ENCODE data around the gene GMIP.

GMIP gene

DNA sequence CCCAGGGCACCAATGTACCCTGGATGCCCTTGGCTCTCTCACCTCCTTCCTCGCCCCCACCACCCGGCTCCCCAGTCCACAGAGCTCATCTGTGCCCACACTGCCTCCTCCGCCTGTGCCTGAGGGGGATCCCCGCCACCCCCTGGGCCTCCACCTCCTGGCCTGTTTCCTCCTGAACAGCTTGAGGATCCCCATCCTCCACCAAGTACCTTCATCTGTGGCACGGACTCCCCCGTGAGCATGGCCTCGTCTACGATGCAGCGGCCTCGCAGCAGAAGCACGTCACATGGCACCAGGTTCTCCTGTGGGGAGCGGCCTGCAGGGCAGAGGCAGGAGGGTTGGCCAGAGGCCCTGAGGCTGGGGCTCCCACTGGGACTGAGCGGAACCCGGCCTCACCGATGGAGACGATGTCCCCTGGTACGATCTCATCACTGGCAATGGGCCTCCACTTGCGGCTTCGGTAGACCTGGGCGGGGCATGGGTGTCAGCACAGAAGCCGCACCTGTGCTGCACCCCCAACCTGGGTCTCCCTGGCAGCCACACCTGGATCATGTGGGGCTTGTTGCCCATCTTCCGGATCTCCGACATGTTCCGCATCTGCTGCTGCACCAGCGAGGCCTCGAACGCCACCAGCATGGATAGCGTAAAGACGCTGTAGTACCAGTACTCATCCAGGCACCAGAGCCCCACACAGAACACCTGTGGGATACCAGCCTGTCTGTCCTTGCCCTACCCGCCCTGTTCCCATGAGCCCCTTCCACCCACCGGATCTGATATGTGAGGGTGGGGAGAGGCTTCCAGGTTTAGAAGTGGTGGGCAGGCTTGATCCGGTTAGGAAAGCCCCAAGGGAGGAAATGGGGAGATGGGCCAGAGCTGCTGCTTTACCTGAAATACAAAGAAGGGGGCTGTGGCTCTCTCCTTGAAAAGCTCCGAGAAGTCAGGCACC, 13.3 kb upstream of the GMIP start:
- no peak overlapping the region for H3K4ac ChIP-seq (ENCODE audit: low read length)
- H2BK5ac ChIP-seq (ENCODE audit: low read length), result no peak overlapping the region
- DNase-seq (ENCODE audit: low spot score), result no peak
- H3K4me1 ChIP-seq (ENCODE audit: control insufficient read depth in 2 of 2, insufficient read depth in 1 of 2, low read depth in 1 of 2, low read length in 2 of 2), result peaks cover 0 to 2% of the 10 kb centered on the region in 2 donors
- no peak overlapping the region for H2BK12ac ChIP-seq (ENCODE audit: low read length)
- H3K9ac ChIP-seq (ENCODE audit: low read depth, low read length, poor library complexity), result peak overlapping the region; percentile 9
- H3K23ac ChIP-seq (ENCODE audit: low read depth, low read length, poor library complexity), result no peak overlapping the region
- WGBS, 2 donors (ENCODE audit: extremely low coverage in 2 of 2, insufficient read length in 2 of 2, insufficient replicate concordance in 1 of 2), result no CpG with 5 or more reads among the region's 33 CpGs
- no peak overlapping the region for H4K8ac ChIP-seq (ENCODE audit: low read depth, low read length)
- H2BK120ac ChIP-seq (ENCODE audit: low read depth, low read length), result no peak overlapping the region
- H3K27ac ChIP-seq (replicated peaks; ENCODE audit: low read length), result no peak overlapping the region
- no peak overlapping the region for H3K4me2 ChIP-seq (ENCODE audit: insufficient read depth, low read length, poor library complexity, severe bottlenecking)
- H3K4me3 ChIP-seq (ENCODE audit: low read length in 2 of 2), result no peak overlapping the region
- H2AK5ac ChIP-seq (ENCODE audit: low read depth, low read length), result no peak overlapping the region
- H3K36me3 ChIP-seq (replicated peaks in 1 of 2; ENCODE audit: control insufficient read depth in 2 of 2, insufficient read depth in 2 of 2, low read length in 2 of 2), result peaks cover 72 to 91% of the 10 kb centered on the region in 2 donors
- peaks cover 12% of the 10 kb centered on the region for H3K79me1 ChIP-seq (ENCODE audit: low read depth, low read length)
- H3K9me3 ChIP-seq (replicated peaks in 1 of 2; ENCODE audit: control insufficient read depth in 2 of 2, insufficient read depth in 1 of 2, low read depth in 1 of 2, low read length in 2 of 2), result no peaks in the 10 kb centered on the region
- H3K18ac ChIP-seq (ENCODE audit: low read length), result no peak overlapping the region
- H2BK15ac ChIP-seq (ENCODE audit: low read length), result no peak overlapping the region
- no peak overlapping the region for H3K14ac ChIP-seq (ENCODE audit: low read length)
- no peak overlapping the region for H4K91ac ChIP-seq (ENCODE audit: low read depth, low read length, poor library complexity)
- no peaks in the 10 kb centered on the region for H3K27me3 ChIP-seq (ENCODE audit: control insufficient read depth in 3 of 3, insufficient read depth in 3 of 3, low read depth in 1 of 3, low read length in 3 of 3)
- H2AFZ ChIP-seq (ENCODE audit: low read length), result no peak overlapping the region

DNA sequence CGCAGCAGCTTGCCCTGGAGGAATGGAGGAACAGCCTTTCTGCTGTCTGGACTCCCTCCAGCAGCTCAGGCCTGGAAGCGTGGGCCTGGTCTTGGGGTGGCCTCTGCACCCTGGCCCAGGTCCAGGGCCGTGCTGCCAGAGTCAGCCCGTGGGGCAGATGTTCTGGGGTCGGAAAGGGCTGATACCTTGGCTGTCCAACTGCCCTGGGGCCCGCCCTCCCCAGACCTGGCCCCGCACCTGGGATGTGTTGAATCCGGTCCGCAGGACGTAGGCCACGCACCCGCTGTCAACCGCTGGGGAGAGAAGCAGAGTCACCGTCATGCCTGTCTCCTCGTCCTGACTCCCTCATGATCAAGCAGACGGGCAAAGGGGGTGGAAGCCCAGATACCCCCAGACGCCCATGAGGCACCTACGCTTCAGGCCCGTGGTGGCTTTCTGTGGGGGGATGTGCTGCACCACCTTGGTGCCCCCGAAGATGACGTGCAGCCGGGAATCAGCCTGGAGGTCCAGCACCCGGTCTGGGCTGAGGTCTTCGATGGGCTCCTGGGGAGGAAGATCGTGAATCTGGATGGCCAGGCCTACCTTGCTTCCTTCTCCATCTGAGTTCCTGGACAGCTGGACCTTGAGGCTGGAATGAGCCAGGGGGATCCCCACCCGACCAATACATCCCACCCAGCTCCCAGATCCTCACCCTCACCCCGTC, 12.3 kb upstream of the GMIP start:
- H3K36me3 ChIP-seq (replicated peaks in 1 of 2; ENCODE audit: control insufficient read depth in 2 of 2, insufficient read depth in 2 of 2, low read length in 2 of 2), result peaks cover 77 to 93% of the 10 kb centered on the region in 2 donors

DNA sequence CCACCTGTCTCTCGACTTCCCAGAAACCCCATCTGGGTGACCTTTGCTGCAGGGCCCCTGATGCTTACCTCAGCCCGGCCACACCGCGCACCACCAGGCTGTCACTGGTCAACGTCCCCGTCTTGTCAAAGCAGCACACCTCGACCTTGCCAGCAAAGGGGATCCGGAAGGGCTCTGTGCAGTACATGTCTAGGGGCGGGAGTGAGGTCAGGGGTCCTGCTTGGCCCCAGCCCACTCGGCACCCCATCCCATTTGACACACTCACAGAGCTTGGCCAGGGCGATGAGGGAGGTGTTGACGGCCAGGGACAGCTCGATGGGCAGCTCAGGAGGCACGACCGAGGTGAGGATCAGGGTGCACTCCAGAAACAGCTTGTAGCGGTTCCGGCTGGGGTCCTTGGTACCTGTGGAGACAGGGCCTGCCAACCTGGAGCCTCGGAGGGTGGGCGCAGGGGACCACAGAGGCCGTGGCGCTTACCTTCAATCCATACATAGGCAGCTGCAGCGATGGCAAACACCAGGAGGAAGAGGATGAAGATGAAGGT, 11.7 kb upstream of the GMIP start:
- Histone ChIP-seq H3K27ac (replicated peaks; ENCODE audit: low read length) (no peak overlapping the region), H3K4ac (ENCODE audit: low read length) (no peak overlapping the region), H3K9ac (ENCODE audit: low read depth, low read length, poor library complexity) (no peak overlapping the region), H3K4me2 (ENCODE audit: insufficient read depth, low read length, poor library complexity, severe bottlenecking) (no peak overlapping the region), H4K91ac (ENCODE audit: low read depth, low read length, poor library complexity) (no peak overlapping the region), H3K27me3 (ENCODE audit: control insufficient read depth in 3 of 3, insufficient read depth in 3 of 3, low read depth in 1 of 3, low read length in 3 of 3) (no peaks in the 10 kb centered on the region), H2BK12ac (ENCODE audit: low read length) (no peak overlapping the region), H3K23ac (ENCODE audit: low read depth, low read length, poor library complexity) (no peak overlapping the region), H3K4me1 (ENCODE audit: control insufficient read depth in 2 of 2, insufficient read depth in 1 of 2, low read depth in 1 of 2, low read length in 2 of 2) (no peaks in the 10 kb centered on the region), H3K18ac (ENCODE audit: low read length) (no peak overlapping the region), H2AFZ (ENCODE audit: low read length) (no peak overlapping the region), H3K9me3 (replicated peaks in 1 of 2; ENCODE audit: control insufficient read depth in 2 of 2, insufficient read depth in 1 of 2, low read depth in 1 of 2, low read length in 2 of 2) (no peaks in the 10 kb centered on the region), H2BK120ac (ENCODE audit: low read depth, low read length) (no peak overlapping the region), H2BK5ac (ENCODE audit: low read length) (peak overlapping the region; percentile 66), H2AK5ac (ENCODE audit: low read depth, low read length) (no peak overlapping the region), H3K36me3 (replicated peaks in 1 of 2; ENCODE audit: control insufficient read depth in 2 of 2, insufficient read depth in 2 of 2, low read length in 2 of 2) (peaks cover 81 to 99% of the 10 kb centered on the region in 2 donors), H2BK15ac (ENCODE audit: low read length) (no peak overlapping the region), H3K14ac (ENCODE audit: low read length) (no peak overlapping the region), H4K8ac (ENCODE audit: low read depth, low read length) (no peak overlapping the region), H3K4me3 (ENCODE audit: low read length in 2 of 2) (peak overlapping the region in 1 of 2 donors; percentile 36), H3K79me1 (ENCODE audit: low read depth, low read length) (peaks cover 15% of the 10 kb centered on the region)
- no peak for DNase-seq (ENCODE audit: low spot score)
- no CpG with 5 or more reads among the region's 22 CpGs for WGBS, 2 donors (ENCODE audit: extremely low coverage in 2 of 2, insufficient read length in 2 of 2, insufficient replicate concordance in 1 of 2)

More for the DNA sequence above, 12.3 kb upstream of the GMIP start:
- DNase-seq (ENCODE audit: low spot score), result no peak
- WGBS, 2 donors (ENCODE audit: extremely low coverage in 2 of 2, insufficient read length in 2 of 2, insufficient replicate concordance in 1 of 2), result no CpG with 5 or more reads among the region's 27 CpGs
- Histone ChIP-seq H2BK5ac (ENCODE audit: low read length) (peak overlapping the region; percentile 66), H3K18ac (ENCODE audit: low read length) (no peak overlapping the region), H3K9ac (ENCODE audit: low read depth, low read length, poor library complexity) (no peak overlapping the region), H2BK120ac (ENCODE audit: low read depth, low read length) (no peak overlapping the region), H3K4me3 (ENCODE audit: low read length in 2 of 2) (no peak overlapping the region), H4K8ac (ENCODE audit: low read depth, low read length) (no peak overlapping the region), H2AFZ (ENCODE audit: low read length) (no peak overlapping the region), H2BK12ac (ENCODE audit: low read length) (no peak overlapping the region), H3K4me1 (ENCODE audit: control insufficient read depth in 2 of 2, insufficient read depth in 1 of 2, low read depth in 1 of 2, low read length in 2 of 2) (no peaks in the 10 kb centered on the region), H4K91ac (ENCODE audit: low read depth, low read length, poor library complexity) (no peak overlapping the region), H3K4me2 (ENCODE audit: insufficient read depth, low read length, poor library complexity, severe bottlenecking) (no peak overlapping the region), H2BK15ac (ENCODE audit: low read length) (no peak overlapping the region), H3K23ac (ENCODE audit: low read depth, low read length, poor library complexity) (no peak overlapping the region), H2AK5ac (ENCODE audit: low read depth, low read length) (no peak overlapping the region), H3K27ac (replicated peaks; ENCODE audit: low read length) (no peak overlapping the region), H3K27me3 (ENCODE audit: control insufficient read depth in 3 of 3, insufficient read depth in 3 of 3, low read depth in 1 of 3, low read length in 3 of 3) (no peaks in the 10 kb centered on the region), H3K14ac (ENCODE audit: low read length) (no peak overlapping the region), H3K9me3 (replicated peaks in 1 of 2; ENCODE audit: control insufficient read depth in 2 of 2, insufficient read depth in 1 of 2, low read depth in 1 of 2, low read length in 2 of 2) (no peaks in the 10 kb centered on the region), H3K4ac (ENCODE audit: low read length) (no peak overlapping the region), H3K79me1 (ENCODE audit: low read depth, low read length) (peaks cover 15% of the 10 kb centered on the region)

DNA sequence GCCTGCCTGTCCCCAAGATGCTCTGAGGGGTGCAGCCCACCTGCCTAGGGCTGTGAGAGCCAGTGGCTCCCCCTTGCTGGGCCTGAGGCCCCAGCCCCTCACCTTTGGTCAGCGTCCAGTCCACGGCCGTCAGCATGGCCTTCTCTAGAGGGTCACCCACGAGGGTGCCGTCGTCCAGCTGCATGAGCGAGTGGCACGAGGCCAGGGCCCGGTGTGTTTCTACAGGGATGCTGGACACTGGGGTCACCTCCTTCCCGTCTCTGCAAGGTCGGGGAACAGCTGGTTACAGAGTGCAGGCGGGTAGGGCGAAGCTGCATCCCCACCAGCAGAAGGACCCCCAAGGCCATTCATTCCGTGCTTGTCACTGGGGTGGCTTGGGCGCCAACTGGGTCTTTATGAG, 11.0 kb upstream of the GMIP start:
- no peak overlapping the region for H3K9ac ChIP-seq (ENCODE audit: low read depth, low read length, poor library complexity)
- no peak overlapping the region for H3K27ac ChIP-seq (replicated peaks; ENCODE audit: low read length)
- no peak overlapping the region for H3K4me3 ChIP-seq (ENCODE audit: low read length in 2 of 2)
- no peak overlapping the region for H2AFZ ChIP-seq (ENCODE audit: low read length)
- no peak overlapping the region for H4K91ac ChIP-seq (ENCODE audit: low read depth, low read length, poor library complexity)
- peak overlapping the region; percentile 20 for H3K23ac ChIP-seq (ENCODE audit: low read depth, low read length, poor library complexity)
- no peak overlapping the region for H2BK120ac ChIP-seq (ENCODE audit: low read depth, low read length)
- H3K79me1 ChIP-seq (ENCODE audit: low read depth, low read length), result peaks cover 17% of the 10 kb centered on the region
- no peak overlapping the region for H3K4me2 ChIP-seq (ENCODE audit: insufficient read depth, low read length, poor library complexity, severe bottlenecking)
- WGBS, 2 donors (ENCODE audit: extremely low coverage in 2 of 2, insufficient read length in 2 of 2, insufficient replicate concordance in 1 of 2), result no CpG with 5 or more reads among the region's 15 CpGs
- no peak overlapping the region for H2BK15ac ChIP-seq (ENCODE audit: low read length)
- no peak overlapping the region for H2BK12ac ChIP-seq (ENCODE audit: low read length)
- no peaks in the 10 kb centered on the region for H3K9me3 ChIP-seq (replicated peaks in 1 of 2; ENCODE audit: control insufficient read depth in 2 of 2, insufficient read depth in 1 of 2, low read depth in 1 of 2, low read length in 2 of 2)
- H3K27me3 ChIP-seq (ENCODE audit: control insufficient read depth in 3 of 3, insufficient read depth in 3 of 3, low read depth in 1 of 3, low read length in 3 of 3), result no peaks in the 10 kb centered on the region
- peaks cover 79 to 99% of the 10 kb centered on the region in 2 donors for H3K36me3 ChIP-seq (replicated peaks in 1 of 2; ENCODE audit: control insufficient read depth in 2 of 2, insufficient read depth in 2 of 2, low read length in 2 of 2)
- no peak overlapping the region for H3K14ac ChIP-seq (ENCODE audit: low read length)
- no peak overlapping the region for H3K4ac ChIP-seq (ENCODE audit: low read length)
- H3K4me1 ChIP-seq (ENCODE audit: control insufficient read depth in 2 of 2, insufficient read depth in 1 of 2, low read depth in 1 of 2, low read length in 2 of 2), result no peaks in the 10 kb centered on the region
- no peak overlapping the region for H4K8ac ChIP-seq (ENCODE audit: low read depth, low read length)
- no peak overlapping the region for H3K18ac ChIP-seq (ENCODE audit: low read length)
- H2AK5ac ChIP-seq (ENCODE audit: low read depth, low read length), result no peak overlapping the region
- no peak overlapping the region for H2BK5ac ChIP-seq (ENCODE audit: low read length)
- no peak for DNase-seq (ENCODE audit: low spot score)

All from neuronal stem cell (in vitro differentiated cells).